OCI-LY7 (cell line): Measurements from ENCODE around the gene CCDC134. TPM values are rescaled to one million over a fixed set of nuclear protein-coding genes. Genes with fewer than 3 reads are reported as not detected.

Experiments
- BruUV-seq: library from RNA; stranded (reverse); fragments of 400-500 nt; replicated peaks from 2 replicates; lab custom pipeline; 2021; lab: Mats Ljungman, UMichigan
- CTCF ChIA-PET: fragments of 300-600 bp; sonication (Branson Sonifier 250); formaldehyde crosslinking; loops from one replicate; lab custom pipeline; 2022; ENCODE audit warnings: antibody characterized with exemption; ENCODE audit not compliant: unreplicated experiment; lab: Charles Lee
- POLR2A ChIA-PET: fragments of 300-600 bp; sonication (Branson Sonifier 250); formaldehyde crosslinking; loops from one replicate; lab custom pipeline; 2022; ENCODE audit warnings: antibody characterized with exemption; lab: Charles Lee
- DNase-seq: peaks from one replicate; pipeline ENCODE4 v3.0.0-alpha.2; 2015; ENCODE audit warnings: low spot score
- H2AFZ ChIP-seq: fragments of 200-600 bp; sonication (generic), shearing (Covaris generic); 2 replicates; pipeline ENCODE4 v1.6.1; 2014; ENCODE audit warnings: mild to moderate bottlenecking, antibody characterized with exemption, low read length, moderate library complexity
- H3K27ac ChIP-seq: fragments of 200-600 bp; sonication (generic); 2 replicates; pipeline ENCODE4 v1.5.1; 2014; ENCODE audit warnings: mixed run types, low read depth, mild to moderate bottlenecking, moderate library complexity, low read length, inconsistent platforms; ENCODE audit not compliant: poor library complexity, severe bottlenecking
- H3K36me3 ChIP-seq: fragments of 200-600 bp; sonication (generic); 2 replicates; pipeline ENCODE4 v1.6.1; 2014; ENCODE audit warnings: mild to moderate bottlenecking, antibody characterized with exemption, low read length, moderate library complexity, mixed read lengths; ENCODE audit not compliant: insufficient read depth
- H3K4me1 ChIP-seq: fragments of 200-600 bp; sonication (generic); 2 replicates; pipeline ENCODE4 v1.5.1; 2014; ENCODE audit warnings: mild to moderate bottlenecking, low read length; ENCODE audit not compliant: insufficient read depth, poor library complexity, severe bottlenecking
- H3K4me2 ChIP-seq: fragments of 200-600 bp; sonication (generic); 2 replicates; pipeline ENCODE4 v1.6.1; 2014; ENCODE audit warnings: mild to moderate bottlenecking, low read length
- H3K4me3 ChIP-seq: fragments of 200-600 bp; sonication (generic); 2 replicates; pipeline ENCODE4 v1.5.1; 2014; ENCODE audit warnings: mild to moderate bottlenecking, low read depth, low read length; ENCODE audit not compliant: poor library complexity, severe bottlenecking
- H3K79me2 ChIP-seq: fragments of 200-600 bp; sonication (generic); 2 replicates; pipeline ENCODE4 v1.6.1; 2016; ENCODE audit warnings: low read depth, mild to moderate bottlenecking, low read length, moderate library complexity, mixed read lengths; ENCODE audit not compliant: insufficient read depth
- H3K9me2 ChIP-seq: fragments of 200-600 bp; sonication (generic); 2 replicates; pipeline ENCODE4 v1.6.1; 2016; ENCODE audit warnings: mild to moderate bottlenecking, low read length, mixed read lengths; ENCODE audit not compliant: insufficient read depth
- H3K9me3 ChIP-seq: fragments of 200-600 bp; sonication (generic); 2 replicates; pipeline ENCODE4 v1.6.1; 2014; ENCODE audit warnings: mild to moderate bottlenecking, mixed run types, low read length, mixed read lengths
- H4K20me1 ChIP-seq: fragments of 200-600 bp; sonication (generic); 2 replicates; pipeline ENCODE4 v1.6.1; 2014; ENCODE audit warnings: mild to moderate bottlenecking, antibody characterized with exemption, low read length, moderate library complexity, mixed read lengths; ENCODE audit not compliant: insufficient read depth
- EZH2phosphoT487 ChIP-seq: fragments of 200-600 bp; sonication (generic); IDR thresholded peaks from 2 replicates; pipeline ENCODE4 v1.6.1; 2018; ENCODE audit warnings: low read depth, borderline replicate concordance, mild to moderate bottlenecking, mixed run types, antibody characterized with exemption, low read length, moderate library complexity, mixed read lengths
- intact Hi-C: fragments of 100-400 bp; cut with micrococcal nuclease; formaldehyde crosslinking; loops from one replicate; pipeline ENCODE4 v1.10.0; 2022; ENCODE audit not compliant: unreplicated experiment
- total RNA-seq, 2 experiments: library from RNA; depleted of rRNA in 1 of 2; stranded (reverse); fragments of >200 nt in 1 of 2; shearing (Covaris generic) in 1 of 2; gene quantifications; 2 replicates each; pipeline ENCODE4 v1.2.3, GENCODE V29; 2014 to 2022
- TF ChIP-seq, protein P1 (sequence below): fragments of 200-600 bp; sonication (generic); conservative IDR thresholded peaks from 2 replicates; pipeline ENCODE4 v1.5.1; 2014; ENCODE audit warnings: mild to moderate bottlenecking, antibody characterized with exemption, low read length, moderate library complexity, mixed read lengths

CCDC134 gene
- total RNA-seq, 2 experiments from 2014 or later: 17.3 to 23.8 TPM

DNA sequence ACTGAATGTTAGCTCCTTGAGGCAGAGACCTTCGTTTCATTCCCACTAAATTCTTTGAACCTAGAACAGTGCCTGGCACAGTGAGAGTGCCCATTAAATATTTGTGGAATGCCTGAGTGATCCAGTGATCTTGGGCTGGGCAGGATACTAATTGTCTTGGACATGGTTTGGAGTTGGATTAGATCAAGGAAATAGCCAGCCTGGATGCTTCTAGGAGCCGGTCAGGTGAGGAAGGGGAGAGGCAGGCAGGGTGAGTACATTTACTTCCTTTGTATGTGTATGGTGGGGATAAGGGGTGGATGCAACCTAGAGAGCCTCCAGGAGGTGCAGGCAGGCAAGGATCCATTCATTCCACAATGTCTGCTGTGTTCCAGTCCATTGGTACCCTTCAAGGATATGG lies 36.1 kb downstream of the CCDC134 start:
- Histone ChIP-seq H3K79me2 (peaks cover 90% of the 10 kb centered on the region), H3K9me3 (no peaks in the 10 kb centered on the region; the same call in 1 of the 2 replicates), H3K36me3 (peaks cover 77% of the 10 kb centered on the region), H2AFZ (no peak overlapping the region), H3K27ac (no peak overlapping the region), H3K4me2 (peak overlapping the region; percentile 16; the same call in 1 of the 2 replicates), H3K9me2 (no peaks in the 10 kb centered on the region), H3K4me3 (no peak overlapping the region), H4K20me1 (peaks cover 28% of the 10 kb centered on the region), H3K4me1 (peaks cover 66% of the 10 kb centered on the region)
- intact Hi-C loops: no loop called here
- ChIA-PET CTCF (no interaction called here), POLR2A (interaction anchor here (0.6 to 2.8 kb wide), 4 partner anchors 8 to 247 kb away, joined by 3 to 16 read pairs (median 5); partner anchors contain the start of gene PMM1)
- no TSS peak for BruUV-seq
- no peak for DNase-seq
- TF ChIP-seq, protein P1, sequence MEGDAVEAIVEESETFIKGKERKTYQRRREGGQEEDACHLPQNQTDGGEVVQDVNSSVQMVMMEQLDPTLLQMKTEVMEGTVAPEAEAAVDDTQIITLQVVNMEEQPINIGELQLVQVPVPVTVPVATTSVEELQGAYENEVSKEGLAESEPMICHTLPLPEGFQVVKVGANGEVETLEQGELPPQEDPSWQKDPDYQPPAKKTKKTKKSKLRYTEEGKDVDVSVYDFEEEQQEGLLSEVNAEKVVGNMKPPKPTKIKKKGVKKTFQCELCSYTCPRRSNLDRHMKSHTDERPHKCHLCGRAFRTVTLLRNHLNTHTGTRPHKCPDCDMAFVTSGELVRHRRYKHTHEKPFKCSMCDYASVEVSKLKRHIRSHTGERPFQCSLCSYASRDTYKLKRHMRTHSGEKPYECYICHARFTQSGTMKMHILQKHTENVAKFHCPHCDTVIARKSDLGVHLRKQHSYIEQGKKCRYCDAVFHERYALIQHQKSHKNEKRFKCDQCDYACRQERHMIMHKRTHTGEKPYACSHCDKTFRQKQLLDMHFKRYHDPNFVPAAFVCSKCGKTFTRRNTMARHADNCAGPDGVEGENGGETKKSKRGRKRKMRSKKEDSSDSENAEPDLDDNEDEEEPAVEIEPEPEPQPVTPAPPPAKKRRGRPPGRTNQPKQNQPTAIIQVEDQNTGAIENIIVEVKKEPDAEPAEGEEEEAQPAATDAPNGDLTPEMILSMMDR: no peak
- no peak for TF ChIP-seq EZH2phosphoT487

DNA sequence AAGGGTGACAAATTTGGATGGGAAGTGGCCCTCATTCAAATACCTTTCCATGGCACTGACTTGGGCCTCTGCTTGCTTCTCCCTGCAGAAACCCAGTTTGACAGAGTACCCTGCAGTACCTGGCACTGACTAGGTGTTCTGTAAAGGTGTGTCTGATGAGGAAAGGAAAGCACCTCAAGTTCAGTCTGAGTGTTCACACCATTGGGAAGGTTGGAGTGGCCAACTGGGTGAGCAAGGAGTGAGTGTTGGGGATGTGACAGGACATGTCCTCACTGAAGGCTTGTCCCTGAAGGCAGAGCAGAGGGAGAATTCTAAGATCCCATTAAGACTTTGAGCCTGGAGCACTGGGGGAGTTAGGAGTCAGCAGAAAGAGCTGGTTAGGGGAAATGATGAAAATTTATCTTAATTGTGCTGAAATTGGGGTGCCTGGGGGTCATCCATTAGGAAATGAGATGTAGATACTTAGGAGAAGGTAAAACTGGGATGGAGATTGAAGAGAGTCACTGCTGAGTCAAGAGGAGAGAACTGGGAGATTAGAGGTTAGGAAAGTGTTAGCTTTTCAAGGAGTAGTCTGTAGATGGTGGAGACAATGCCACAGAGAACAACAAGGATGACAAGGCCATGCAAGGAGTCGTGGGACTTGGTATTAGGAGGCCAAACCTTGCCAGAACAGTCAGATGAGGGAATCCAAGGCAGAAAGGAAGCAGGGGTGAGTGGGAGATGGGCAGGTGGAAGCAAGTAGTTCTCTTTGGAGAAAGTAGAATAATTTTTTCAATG lies 38.6 kb downstream of the CCDC134 start:
- Histone ChIP-seq H3K9me2 (no peaks in the 10 kb centered on the region), H3K4me3 (no peak overlapping the region), H3K4me2 (peak overlapping the region; percentile 32; the same call in 1 of the 2 replicates), H3K4me1 (peaks cover 80% of the 10 kb centered on the region), H4K20me1 (peaks cover 35% of the 10 kb centered on the region), H3K79me2 (peaks cover 96% of the 10 kb centered on the region), H2AFZ (no peak overlapping the region), H3K27ac (peak overlapping the region; percentile 6), H3K9me3 (no peaks in the 10 kb centered on the region), H3K36me3 (peaks cover 90% of the 10 kb centered on the region)
- POLR2A ChIA-PET: interaction anchor here (0.6 to 1.8 kb wide), 6 partner anchors 8 to 178 kb away, joined by 3 to 6 read pairs (median 4); partner anchors contain the start of gene CENPM
- BruUV-seq: no TSS peak
- no peak for TF ChIP-seq EZH2phosphoT487
- TF ChIP-seq, protein P1: no peak
- no peak for DNase-seq
- CTCF ChIA-PET: interaction anchor here (1.0 kb wide), 1 partner anchor 24 kb away, joined by 3 read pairs; no protein-coding TSS in a partner anchor
- intact Hi-C loops: no loop called here
